A549 (cell line): ENCODE results near the gene POLR3A. TPM values are rescaled to one million over a fixed set of nuclear protein-coding genes. Genes with fewer than 3 reads are reported as not detected.

Experiments
- ATAC-seq, 2 experiments: fragments of 200-7000 bp in 1 of 2; fragments of >200 bp in 1 of 2; cut with Nextera tagmentation in 1 of 2; cut with Tn5 transposase in 1 of 2; 3 replicates each; pipeline versions ENCODE4 v1.8.0 to v1.9.1; 2018 to 2020; ENCODE audit warnings: mild to moderate bottlenecking in 1 of 2, moderate library complexity in 1 of 2
- CTCF ChIA-PET: fragments of 300-600 bp; sonication (Branson Sonifier 250); formaldehyde crosslinking; extraction: SDS; loops from one replicate; lab custom pipeline; 2021; ENCODE audit warnings: antibody characterized with exemption, inconsistent platforms; lab: Yijun Ruan, JAX
- POLR2A ChIA-PET: fragments of 350-600 bp; formaldehyde crosslinking; extraction: SDS; loops from one replicate; lab custom pipeline; 2021; ENCODE audit warnings: antibody characterized with exemption, inconsistent platforms; lab: Yijun Ruan, JAX
- DNase-seq, 2 experiments: peaks; one replicate each; pipeline versions ENCODE4 v3.0.0 to v3.0.0-alpha.2; 2011 to 2016; ENCODE audit warnings: low read depth in 1 of 2, low spot score in 1 of 2
- FAIRE-seq: peaks from 2 replicates; lab custom pipeline; 2011; peaks lifted over from hg19 to GRCh38; lab: Jason Lieb, UNC
- H3K27ac ChIP-seq, 2 experiments: fragments of >200 bp; sonication (Bioruptor Twin); formaldehyde crosslinking; 3 replicates each; pipeline ENCODE4 v1.5.1; 2016 to 2017
- H3K4me1 ChIP-seq: fragments of >200 bp; sonication (Bioruptor Twin); formaldehyde crosslinking; 3 replicates; pipeline ENCODE4 v1.6.1; 2016
- H3K4me2 ChIP-seq: fragments of >200 bp; sonication (Bioruptor Twin); formaldehyde crosslinking; 3 replicates; pipeline ENCODE4 v1.6.1; 2016
- H3K4me3 ChIP-seq: fragments of >200 bp; sonication (Bioruptor Twin); formaldehyde crosslinking; 3 replicates; pipeline ENCODE4 v1.5.1; 2016
- H3K9me3 ChIP-seq: fragments of >200 bp; sonication (Bioruptor Twin); formaldehyde crosslinking; 3 replicates; pipeline ENCODE4 v1.6.1; 2016
- CHD4 ChIP-seq: fragments of 200-600 bp; sonication (generic); IDR thresholded peaks from 2 replicates; pipeline ENCODE4 v1.6.1; 2016; ENCODE audit warnings: antibody characterized with exemption, mild to moderate bottlenecking, borderline replicate concordance
- JUN ChIP-seq, 2 experiments: fragments of >200 bp; sonication (Bioruptor Twin); formaldehyde crosslinking; IDR thresholded peaks; 2 replicates in 1 of 2; 3 replicates in 1 of 2; pipeline ENCODE4 v1.6.1; 2016 to 2017
- JUNB ChIP-seq: fragments of >200 bp; sonication (Bioruptor Twin); formaldehyde crosslinking; IDR thresholded peaks from 2 replicates; pipeline ENCODE4 v1.6.1; 2016
- POLR2A ChIP-seq: IDR thresholded peaks from 2 replicates; pipeline ENCODE4 v1.6.1; 2012; ENCODE audit warnings: mild to moderate bottlenecking, low read length
- RAD21 ChIP-seq, 2 experiments: fragments of >200 bp in 1 of 2; sonication (Bioruptor Twin) in 1 of 2; formaldehyde crosslinking in 1 of 2; IDR thresholded peaks in 1 of 2; conservative IDR thresholded peaks in 1 of 2; 2 replicates in 1 of 2; 3 replicates in 1 of 2; pipeline ENCODE4 v1.6.1; 2012 to 2018; ENCODE audit warnings: inconsistent platforms in 1 of 2
- RCOR1 ChIP-seq: fragments of 150-350 bp; IDR thresholded peaks from 2 replicates; pipeline ENCODE4 v1.6.1; 2014; ENCODE audit warnings: antibody characterized with exemption, low read length, low read depth
- RFX5 ChIP-seq: fragments of 450-650 bp; IDR thresholded peaks from 2 replicates; pipeline ENCODE4 v1.7.1; 2014; ENCODE audit warnings: antibody characterized with exemption, mild to moderate bottlenecking, moderate library complexity
- RNF2 ChIP-seq: fragments of 200-600 bp; sonication (generic); IDR thresholded peaks from 2 replicates; pipeline ENCODE4 v1.6.1; 2016; ENCODE audit warnings: low read depth, mild to moderate bottlenecking, antibody characterized with exemption, moderate library complexity, borderline replicate concordance
- SMC3 ChIP-seq: fragments of >200 bp; sonication (Bioruptor Twin); formaldehyde crosslinking; IDR thresholded peaks from 3 replicates; pipeline ENCODE4 v1.6.1; 2018; ENCODE audit warnings: inconsistent platforms
- TFCP2L1 ChIP-seq: fragments of 250-450 bp; sonication (Bioruptor Pico); IDR thresholded peaks from 2 replicates; pipeline ENCODE4 v1.5.0; 2021; ENCODE audit warnings: mild to moderate bottlenecking
- TP53 ChIP-seq: fragments of 250-450 bp; sonication (Bioruptor Pico); IDR thresholded peaks from 2 replicates; pipeline ENCODE4 v1.5.0; 2021; ENCODE audit warnings: mild to moderate bottlenecking, moderate library complexity
- ZNF302 ChIP-seq: fragments of 250-450 bp; sonication (Bioruptor Pico); IDR thresholded peaks from 2 replicates; pipeline ENCODE4 v1.9.0; 2021; ENCODE audit warnings: inconsistent platforms, mild to moderate bottlenecking, moderate library complexity
- WGBS: methylation state at CpG from one replicate; pipeline ENCODE4 v1.1.6; 2017; ENCODE audit errors: missing lambda C conversion rate; 5-methylcytosine and 5-hydroxymethylcytosine counted together
- polyA plus RNA-seq, 4 experiments: library from polyadenylated mRNA; depleted of rRNA in 3 of 4; stranded (reverse); fragments of >200 nt; fragmentation: RNase III in 1 of 4; extraction: RNeasy Plus Mini Kit Qiagen cat#74134 plus additional on column Dnase treatment in 1 of 4; gene quantifications; 2 replicates in 3 of 4; 3 replicates in 1 of 4; pipeline ENCODE4 v1.2.3, GENCODE V29; 2011 to 2017
- TF ChIP-seq, protein P1 (sequence below): fragments of 150-350 bp; IDR thresholded peaks from 2 replicates; pipeline ENCODE4 v1.6.1; 2014; ENCODE audit warnings: low read depth, mild to moderate bottlenecking, low read length
- TF ChIP-seq, protein P2 (sequence below): IDR thresholded peaks from 2 replicates; pipeline ENCODE4 v1.6.1; 2012
- TF ChIP-seq, protein P3 (sequence below): fragments of >200 bp; sonication (Bioruptor Twin); formaldehyde crosslinking; IDR thresholded peaks from 3 replicates; pipeline ENCODE4 v1.6.1; 2016

Gene POLR3A
- polyA plus RNA-seq, 2 of the 4 experiments (the other 2 are of a cell fraction), result 10.9 to 17.7 TPM

DNA sequence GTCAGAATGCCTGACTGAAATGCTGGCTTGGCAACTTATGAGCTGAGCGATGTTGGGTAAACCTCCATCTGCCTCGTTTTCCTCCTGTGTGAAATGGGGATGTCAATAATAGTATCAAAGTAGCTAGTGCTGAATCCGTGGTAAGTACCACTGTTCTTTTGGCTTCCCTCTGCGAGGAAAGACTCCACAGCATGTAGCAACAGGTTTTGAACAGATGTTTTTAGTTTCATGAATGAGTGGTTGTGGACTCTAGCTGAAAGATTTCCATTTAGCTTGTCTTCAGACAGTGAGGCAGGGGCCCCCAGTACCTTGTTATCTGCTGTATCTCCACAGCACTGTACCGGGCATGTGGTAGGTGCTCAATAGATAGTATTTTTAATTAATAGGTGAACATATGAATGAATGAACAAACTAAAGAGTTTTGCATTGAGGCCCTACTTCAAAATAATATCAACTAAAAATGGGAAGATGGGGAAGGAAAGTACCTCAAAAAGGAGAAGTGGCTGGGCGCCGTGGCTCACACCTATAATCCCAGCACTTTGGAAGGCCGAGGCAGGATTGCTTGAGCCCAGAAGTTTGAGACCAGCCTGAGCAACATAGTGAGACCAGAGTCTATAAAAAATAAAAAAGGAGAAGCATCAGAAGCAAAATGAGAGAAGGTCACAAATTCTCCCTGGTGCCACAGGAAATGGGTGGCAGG is 97.1 kb downstream of the POLR3A start:
- Histone ChIP-seq H3K4me2 (no peak overlapping the region), H3K9me3 (no peaks in the 10 kb centered on the region), H3K4me3 (no peak overlapping the region), H3K4me1 (peaks cover 4% of the 10 kb centered on the region; the same call in 1 of the 3 replicates), H3K27ac (no peak overlapping the region)
- WGBS, result 79% methylated on average over 8 of the region's 8 CpGs
- TF ChIP-seq SMC3 (no peak), JUNB (no peak), TFCP2L1 (CRISPR knock-in tag) (no peak), RFX5 (no peak), ZNF302 (CRISPR knock-in tag) (no peak), CHD4 (no peak)
- TF ChIP-seq, protein P1, sequence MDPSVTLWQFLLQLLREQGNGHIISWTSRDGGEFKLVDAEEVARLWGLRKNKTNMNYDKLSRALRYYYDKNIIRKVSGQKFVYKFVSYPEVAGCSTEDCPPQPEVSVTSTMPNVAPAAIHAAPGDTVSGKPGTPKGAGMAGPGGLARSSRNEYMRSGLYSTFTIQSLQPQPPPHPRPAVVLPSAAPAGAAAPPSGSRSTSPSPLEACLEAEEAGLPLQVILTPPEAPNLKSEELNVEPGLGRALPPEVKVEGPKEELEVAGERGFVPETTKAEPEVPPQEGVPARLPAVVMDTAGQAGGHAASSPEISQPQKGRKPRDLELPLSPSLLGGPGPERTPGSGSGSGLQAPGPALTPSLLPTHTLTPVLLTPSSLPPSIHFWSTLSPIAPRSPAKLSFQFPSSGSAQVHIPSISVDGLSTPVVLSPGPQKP, result no peak
- FAIRE-seq (no peak), DNase-seq (no peak), ATAC-seq (no peak)
- POLR2A ChIA-PET, result no interaction called here
- CTCF ChIA-PET, result interaction anchor here (0.9 to 1.5 kb wide), 3 partner anchors 11 to 85 kb away, joined by 3 to 5 read pairs (median 3); no protein-coding TSS in a partner anchor

DNA sequence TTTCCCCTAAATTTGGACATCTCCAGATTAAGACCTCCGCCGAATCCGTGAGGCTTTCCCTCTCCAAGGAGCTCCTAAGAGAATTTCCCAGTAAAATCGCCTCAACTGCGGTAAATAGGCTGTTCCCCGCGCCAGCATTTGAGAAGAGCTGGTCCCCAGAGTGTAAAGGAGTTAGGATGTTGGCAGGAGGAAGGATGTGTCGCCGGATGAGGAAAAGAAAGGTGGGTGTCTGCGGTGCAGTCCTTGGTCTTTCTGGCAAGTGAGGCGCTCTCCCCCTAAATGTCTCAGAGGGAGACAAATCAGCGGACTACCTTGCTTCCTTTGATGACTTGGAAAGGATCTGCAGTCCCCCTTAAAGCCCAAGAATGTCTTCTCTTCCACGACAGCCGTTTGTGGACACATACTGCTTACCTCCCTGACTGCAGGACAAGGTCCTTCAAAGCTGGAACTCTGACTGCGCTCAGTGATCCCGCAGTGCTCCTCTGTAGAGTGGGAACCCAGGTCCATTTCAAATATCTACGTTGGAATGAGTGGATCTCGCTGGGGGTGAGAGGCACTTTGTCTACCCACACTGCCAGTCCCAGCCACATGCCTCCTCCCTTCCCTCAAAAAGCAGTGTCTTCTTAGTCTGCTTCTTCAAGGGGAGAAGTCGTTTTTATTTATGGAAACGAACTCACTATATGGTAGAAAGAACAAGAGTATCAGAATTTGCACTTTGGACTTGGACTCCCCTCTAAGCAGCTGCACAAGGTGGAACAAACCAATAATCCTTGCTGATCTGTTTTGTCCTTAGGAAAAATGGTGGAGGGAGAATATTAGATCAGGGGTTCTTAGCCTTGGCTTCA is 101.7 kb downstream of the POLR3A start:
- peak overlapping the region; percentile 85 to 99 for H3K27ac ChIP-seq
- H3K9me3 ChIP-seq, result no peaks in the 10 kb centered on the region
- no peak for FAIRE-seq
- ChIA-PET POLR2A (interaction anchor here (0.6 to 1.1 kb wide), 2 partner anchors 16 to 51 kb away, joined by 3 to 6 read pairs; no protein-coding TSS in a partner anchor), CTCF (interaction anchor here (1.5 to 1.8 kb wide), 2 partner anchors 12 to 22 kb away, joined by 4 to 8 read pairs; no protein-coding TSS in a partner anchor)
- H3K4me2 ChIP-seq, result peak overlapping the region; percentile 98
- H3K4me1 ChIP-seq, result peaks cover 25% of the 10 kb centered on the region
- H3K4me3 ChIP-seq, result peak overlapping the region; percentile 91
- 81% methylated on average over 20 of the region's 20 CpGs for WGBS
- DNase-seq, result no peak
- ATAC-seq, result no peak
- TF ChIP-seq POLR2A (no peak), RNF2 (no peak), RAD21 (conservative IDR thresholded peaks at IDR 0.05 in 1 of 2, IDR thresholded peaks at IDR 0.05 in 1 of 2) (no peak)

DNA sequence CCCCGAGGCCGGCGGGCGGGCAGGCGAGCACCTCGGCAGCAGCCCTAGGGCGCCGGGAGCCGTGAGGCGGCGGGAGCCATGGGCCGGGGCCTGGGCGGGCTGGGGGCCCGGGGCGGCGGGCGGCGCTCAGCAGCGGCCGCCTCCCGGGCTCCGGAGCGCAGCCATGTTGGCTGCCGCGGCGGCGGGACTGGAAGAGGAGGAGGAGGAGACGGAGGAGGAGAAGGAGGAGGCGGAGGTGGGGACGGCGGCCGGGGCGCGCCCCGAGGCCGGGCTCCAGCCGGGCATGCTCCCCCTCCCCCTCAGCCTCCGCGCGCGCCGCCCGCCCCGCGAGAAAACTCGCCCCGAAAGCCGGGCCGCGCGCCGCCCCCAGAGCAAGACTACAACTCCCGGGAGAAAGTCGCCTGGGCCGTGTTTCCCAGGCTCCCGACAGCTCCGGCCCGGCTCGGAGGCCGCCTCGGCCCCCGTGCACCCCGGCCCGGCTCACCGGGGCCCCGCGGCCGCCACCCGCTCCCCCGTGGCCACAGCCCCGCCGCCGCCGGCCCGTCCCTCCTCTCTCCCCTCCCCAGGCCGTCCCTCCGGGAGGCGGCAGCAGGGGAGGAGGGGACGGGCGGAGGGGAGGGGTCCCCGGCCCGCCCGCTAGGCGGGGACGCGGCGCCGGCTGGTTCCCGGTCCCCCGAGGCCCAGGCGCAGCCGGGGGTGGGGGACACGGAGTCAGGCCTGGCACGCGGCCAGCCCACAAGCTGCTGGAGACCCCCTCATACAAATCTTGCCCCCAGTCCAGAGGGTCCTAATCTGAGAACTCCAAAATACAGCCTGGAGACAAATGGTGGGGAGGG is 102.5 kb downstream of the POLR3A start, which contains the start of gene DLG5:
Gene DLG5 (minus strand): TSS at position 190 of the 836 bp plus-strand sequence. CDS start 235 bp downstream, outside the sequence.
- 0 out of 2 replicates have a peak, but pooled peaks have one; percentile 49 for TF ChIP-seq TP53
- no peak for TF ChIP-seq ZNF302 (CRISPR knock-in tag)
- TF ChIP-seq RCOR1, result no peak
- TF ChIP-seq, protein P2, sequence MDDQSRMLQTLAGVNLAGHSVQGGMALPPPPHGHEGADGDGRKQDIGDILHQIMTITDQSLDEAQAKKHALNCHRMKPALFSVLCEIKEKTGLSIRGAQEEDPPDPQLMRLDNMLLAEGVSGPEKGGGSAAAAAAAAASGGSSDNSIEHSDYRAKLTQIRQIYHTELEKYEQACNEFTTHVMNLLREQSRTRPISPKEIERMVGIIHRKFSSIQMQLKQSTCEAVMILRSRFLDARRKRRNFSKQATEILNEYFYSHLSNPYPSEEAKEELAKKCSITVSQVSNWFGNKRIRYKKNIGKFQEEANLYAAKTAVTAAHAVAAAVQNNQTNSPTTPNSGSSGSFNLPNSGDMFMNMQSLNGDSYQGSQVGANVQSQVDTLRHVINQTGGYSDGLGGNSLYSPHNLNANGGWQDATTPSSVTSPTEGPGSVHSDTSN, result no peak
- TF ChIP-seq, protein P3, sequence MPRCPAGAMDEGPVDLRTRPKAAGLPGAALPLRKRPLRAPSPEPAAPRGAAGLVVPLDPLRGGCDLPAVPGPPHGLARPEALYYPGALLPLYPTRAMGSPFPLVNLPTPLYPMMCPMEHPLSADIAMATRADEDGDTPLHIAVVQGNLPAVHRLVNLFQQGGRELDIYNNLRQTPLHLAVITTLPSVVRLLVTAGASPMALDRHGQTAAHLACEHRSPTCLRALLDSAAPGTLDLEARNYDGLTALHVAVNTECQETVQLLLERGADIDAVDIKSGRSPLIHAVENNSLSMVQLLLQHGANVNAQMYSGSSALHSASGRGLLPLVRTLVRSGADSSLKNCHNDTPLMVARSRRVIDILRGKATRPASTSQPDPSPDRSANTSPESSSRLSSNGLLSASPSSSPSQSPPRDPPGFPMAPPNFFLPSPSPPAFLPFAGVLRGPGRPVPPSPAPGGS, result peak; percentile 82
- TF ChIP-seq POLR2A, result peak; percentile 65
- peak; percentile 77 to 81 for TF ChIP-seq JUN (IDR thresholded peaks at IDR 0.05)
- TF ChIP-seq, all 56 proteins: peak for 4
- H3K9me3 ChIP-seq, result no peaks in the 10 kb centered on the region
- 0% methylated on average over 6 of the region's 95 CpGs for WGBS
- H3K4me2 ChIP-seq, result peak within 1 kb of the TSS; percentile 98
- peak within 1 kb of the TSS; percentile 85 to 99 for H3K27ac ChIP-seq
- H3K4me1 ChIP-seq, result peaks cover 29% of the 10 kb centered on the region
- FAIRE-seq, result no peak
- peak in 1 of 2 experiments; percentile 55 for DNase-seq
- peak within 1 kb of the TSS; percentile 91 for H3K4me3 ChIP-seq
- ATAC-seq, result peak; percentile 77 to 89
- CTCF ChIA-PET, result interaction anchor here (1.1 to 1.8 kb wide), 5 partner anchors 13 to 80 kb away, joined by 3 to 8 read pairs (median 4); no protein-coding TSS in a partner anchor
- POLR2A ChIA-PET, result interaction anchor here (1.0 to 1.7 kb wide), 3 partner anchors 13 to 22 kb away, joined by 3 to 5 read pairs (median 3); no protein-coding TSS in a partner anchor
